CD14-positive monocyte (primary cell): ENCODE data around the gene NFYB. TPM values are rescaled to one million over a fixed set of nuclear protein-coding genes. Genes with fewer than 3 reads are reported as not detected.

Source experiments
- DNase-seq, 3 donors: peaks; one replicate each; pipeline ENCODE4 v3.0.0-alpha.2; 2011 to 2022
- H2AFZ ChIP-seq: 2 replicates; pipeline ENCODE4 v1.6.0; 2012; ENCODE audit warnings: mild to moderate bottlenecking, low read depth, low read length, inconsistent platforms; ENCODE audit not compliant: insufficient read depth, poor library complexity, severe bottlenecking
- H3K27ac ChIP-seq, 2 donors: 1 replicate in 1 of 2; 2 replicates in 1 of 2; pipeline ENCODE4 v1.5.1; 2012 to 2013; ENCODE audit warnings: low read length in 2 of 2, control low read depth in 1 of 2, inconsistent platforms in 1 of 2, low read depth in 1 of 2, mild to moderate bottlenecking in 1 of 2
- H3K27me3 ChIP-seq, 2 donors: one replicate each; pipeline versions ENCODE4 v1.6.0 to v1.6.1; 2011 to 2013; ENCODE audit warnings: low read length in 2 of 2; ENCODE audit not compliant: control insufficient read depth in 2 of 2, insufficient read depth in 2 of 2
- H3K36me3 ChIP-seq, 2 donors: replicated peaks in 1 of 2; 1 replicate in 1 of 2; 2 replicates in 1 of 2; pipeline versions ENCODE4 v1.5.1 to v1.6.1; 2012 to 2013; ENCODE audit warnings: low read length in 2 of 2, control low read depth in 1 of 2, inconsistent platforms in 1 of 2, mild to moderate bottlenecking in 1 of 2; ENCODE audit not compliant: insufficient read depth in 2 of 2, control insufficient read depth in 1 of 2
- H3K4me1 ChIP-seq, 2 donors: 1 replicate in 1 of 2; 2 replicates in 1 of 2; pipeline versions ENCODE4 v1.5.1 to v1.6.1; 2012 to 2013; ENCODE audit warnings: low read length in 2 of 2, control low read depth in 1 of 2, inconsistent platforms in 1 of 2, mild to moderate bottlenecking in 1 of 2, moderate library complexity in 1 of 2; ENCODE audit not compliant: insufficient read depth in 2 of 2, control insufficient read depth in 1 of 2
- H3K4me2 ChIP-seq: replicated peaks from 2 replicates; pipeline ENCODE3; 2012; ENCODE audit warnings: low read length, moderate library complexity, mild to moderate bottlenecking; ENCODE audit not compliant: poor library complexity, severe bottlenecking; ENCODE audit errors: extremely low read depth
- H3K4me3 ChIP-seq, 3 experiments: fragments of 200-600 bp in 1 of 3; sonication (generic) in 1 of 3; replicated peaks in 1 of 3; 1 replicate in 2 of 3; 2 replicates in 1 of 3; pipeline ENCODE4 v1.5.1; 2011 to 2013; ENCODE audit warnings: low read length in 3 of 3, mild to moderate bottlenecking in 3 of 3, control low read depth in 2 of 3, low read depth in 2 of 3, inconsistent platforms in 1 of 3, moderate library complexity in 1 of 3
- H3K79me2 ChIP-seq: 2 replicates; pipeline ENCODE4 v1.6.0; 2012; ENCODE audit warnings: mild to moderate bottlenecking, control low read depth, inconsistent platforms, low read length, moderate library complexity; ENCODE audit not compliant: insufficient read depth
- H3K9ac ChIP-seq: 2 replicates; pipeline ENCODE4 v1.6.0; 2017; ENCODE audit warnings: low read length, mild to moderate bottlenecking; ENCODE audit not compliant: insufficient read depth, poor library complexity, severe bottlenecking
- H3K9me3 ChIP-seq, 2 donors: replicated peaks in 1 of 2; 1 replicate in 1 of 2; 2 replicates in 1 of 2; pipeline versions ENCODE4 v1.5.1 to v1.6.1; 2012 to 2013; ENCODE audit warnings: low read length in 2 of 2, control low read depth in 1 of 2; ENCODE audit not compliant: control insufficient read depth in 1 of 2, insufficient read depth in 1 of 2
- H4K20me1 ChIP-seq: 2 replicates; pipeline ENCODE4 v1.6.0; 2012; ENCODE audit warnings: mild to moderate bottlenecking, low read length, control low read depth, moderate library complexity; ENCODE audit not compliant: insufficient read depth
- H3K27ac Mint-ChIP-seq, 7 donors: one replicate each; pipeline ENCODE4 v1.8.0; 2020; ENCODE audit warnings: mild to moderate bottlenecking in 7 of 7, mixed read lengths in 7 of 7, moderate library complexity in 6 of 7, inconsistent platforms in 2 of 7
- H3K27me3 Mint-ChIP-seq, 3 donors: one replicate each; pipeline ENCODE4 v1.8.0; 2021 to 2022; ENCODE audit warnings: low read depth in 3 of 3, mild to moderate bottlenecking in 3 of 3, mixed read lengths in 3 of 3, moderate library complexity in 3 of 3, inconsistent platforms in 1 of 3
- H3K36me3 Mint-ChIP-seq, 2 donors: one replicate each; pipeline ENCODE4 v1.8.0; 2020; ENCODE audit warnings: mixed read lengths in 2 of 2, inconsistent platforms in 1 of 2, mild to moderate bottlenecking in 1 of 2
- H3K4me1 Mint-ChIP-seq: one replicate; pipeline ENCODE4 v1.8.0; 2020; ENCODE audit warnings: mild to moderate bottlenecking, mixed read lengths
- H3K4me3 Mint-ChIP-seq, 2 donors: one replicate each; pipeline ENCODE4 v1.8.0; 2020; ENCODE audit warnings: mild to moderate bottlenecking in 2 of 2, mixed read lengths in 2 of 2, moderate library complexity in 1 of 2
- H3K9me3 Mint-ChIP-seq, 7 donors: one replicate each; pipeline ENCODE4 v1.8.0; 2020 to 2022; ENCODE audit warnings: mixed read lengths in 7 of 7, mild to moderate bottlenecking in 6 of 7, moderate library complexity in 6 of 7, inconsistent platforms in 2 of 7
- WGBS: methylation state at CpG from one replicate; pipeline ENCODE4 v1.1.5; 2013; ENCODE audit warnings: missing lambda C conversion rate; ENCODE audit not compliant: insufficient coverage; 5-methylcytosine and 5-hydroxymethylcytosine counted together
- intact Hi-C, 2 donors: fragments of 100-400 bp; cut with micrococcal nuclease; formaldehyde crosslinking; loops; one replicate each; pipeline versions ENCODE4 v1.15.0 to v1.15.1; 2023
- polyA plus RNA-seq, 3 donors: library from polyadenylated mRNA; depleted of rRNA in 1 of 3; unstranded in 2 of 3; stranded (reverse) in 1 of 3; fragments of 300-500 nt in 2 of 3; fragments of >200 nt in 1 of 3; fragmentation: Illumina TruSeq in 2 of 3; gene quantifications; 1 replicate in 2 of 3; 2 replicates in 1 of 3; pipeline ENCODE4 v1.2.3, GENCODE V29; 2012 to 2021
- TF ChIP-seq, protein P1 (sequence below): fragments of 200-600 bp; IDR thresholded peaks from one replicate; pipeline ENCODE4 v1.8.0; 2022; ENCODE audit warnings: antibody characterized with exemption, mild to moderate bottlenecking

The NFYB gene
- polyA plus RNA-seq, 3 donors: 11.6 to 14.6 (median 12.3) TPM

GRCh38 chr12:104168596-104168995 lies 30.6 kb upstream of the NFYB start:
- H3K4me2 ChIP-seq: no peak overlapping the region
- H3K4me3 ChIP-seq: no peak overlapping the region
- H3K9me3 ChIP-seq: no peaks in the 10 kb centered on the region
- WGBS: 97% methylated on average over 3 of the region's 5 CpGs
- H3K36me3 ChIP-seq: no peaks in the 10 kb centered on the region
- H3K4me3 Mint-ChIP-seq: no peak overlapping the region
- no peaks in the 10 kb centered on the region for H3K4me1 ChIP-seq
- no peaks in the 10 kb centered on the region for H3K27me3 ChIP-seq
- no peak overlapping the region for H3K27ac ChIP-seq
- intact Hi-C loops: no loop called here
- DNase-seq: no peak
- H3K9ac ChIP-seq: no peak overlapping the region
- no peaks in the 10 kb centered on the region for H4K20me1 ChIP-seq
- H3K27me3 Mint-ChIP-seq: peaks cover 0 to 2% (median 0%) of the 10 kb centered on the region in 3 donors
- H3K27ac Mint-ChIP-seq: no peak overlapping the region
- no peaks in the 10 kb centered on the region for H3K79me2 ChIP-seq
- no peak overlapping the region for H2AFZ ChIP-seq
- no peaks in the 10 kb centered on the region for H3K36me3 Mint-ChIP-seq
- TF ChIP-seq, protein P1, sequence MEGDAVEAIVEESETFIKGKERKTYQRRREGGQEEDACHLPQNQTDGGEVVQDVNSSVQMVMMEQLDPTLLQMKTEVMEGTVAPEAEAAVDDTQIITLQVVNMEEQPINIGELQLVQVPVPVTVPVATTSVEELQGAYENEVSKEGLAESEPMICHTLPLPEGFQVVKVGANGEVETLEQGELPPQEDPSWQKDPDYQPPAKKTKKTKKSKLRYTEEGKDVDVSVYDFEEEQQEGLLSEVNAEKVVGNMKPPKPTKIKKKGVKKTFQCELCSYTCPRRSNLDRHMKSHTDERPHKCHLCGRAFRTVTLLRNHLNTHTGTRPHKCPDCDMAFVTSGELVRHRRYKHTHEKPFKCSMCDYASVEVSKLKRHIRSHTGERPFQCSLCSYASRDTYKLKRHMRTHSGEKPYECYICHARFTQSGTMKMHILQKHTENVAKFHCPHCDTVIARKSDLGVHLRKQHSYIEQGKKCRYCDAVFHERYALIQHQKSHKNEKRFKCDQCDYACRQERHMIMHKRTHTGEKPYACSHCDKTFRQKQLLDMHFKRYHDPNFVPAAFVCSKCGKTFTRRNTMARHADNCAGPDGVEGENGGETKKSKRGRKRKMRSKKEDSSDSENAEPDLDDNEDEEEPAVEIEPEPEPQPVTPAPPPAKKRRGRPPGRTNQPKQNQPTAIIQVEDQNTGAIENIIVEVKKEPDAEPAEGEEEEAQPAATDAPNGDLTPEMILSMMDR: no peak
- peaks cover 4% of the 10 kb centered on the region for H3K4me1 Mint-ChIP-seq
- H3K9me3 Mint-ChIP-seq: peaks cover 0 to 2% (median 0%) of the 10 kb centered on the region in 7 donors

DNA sequence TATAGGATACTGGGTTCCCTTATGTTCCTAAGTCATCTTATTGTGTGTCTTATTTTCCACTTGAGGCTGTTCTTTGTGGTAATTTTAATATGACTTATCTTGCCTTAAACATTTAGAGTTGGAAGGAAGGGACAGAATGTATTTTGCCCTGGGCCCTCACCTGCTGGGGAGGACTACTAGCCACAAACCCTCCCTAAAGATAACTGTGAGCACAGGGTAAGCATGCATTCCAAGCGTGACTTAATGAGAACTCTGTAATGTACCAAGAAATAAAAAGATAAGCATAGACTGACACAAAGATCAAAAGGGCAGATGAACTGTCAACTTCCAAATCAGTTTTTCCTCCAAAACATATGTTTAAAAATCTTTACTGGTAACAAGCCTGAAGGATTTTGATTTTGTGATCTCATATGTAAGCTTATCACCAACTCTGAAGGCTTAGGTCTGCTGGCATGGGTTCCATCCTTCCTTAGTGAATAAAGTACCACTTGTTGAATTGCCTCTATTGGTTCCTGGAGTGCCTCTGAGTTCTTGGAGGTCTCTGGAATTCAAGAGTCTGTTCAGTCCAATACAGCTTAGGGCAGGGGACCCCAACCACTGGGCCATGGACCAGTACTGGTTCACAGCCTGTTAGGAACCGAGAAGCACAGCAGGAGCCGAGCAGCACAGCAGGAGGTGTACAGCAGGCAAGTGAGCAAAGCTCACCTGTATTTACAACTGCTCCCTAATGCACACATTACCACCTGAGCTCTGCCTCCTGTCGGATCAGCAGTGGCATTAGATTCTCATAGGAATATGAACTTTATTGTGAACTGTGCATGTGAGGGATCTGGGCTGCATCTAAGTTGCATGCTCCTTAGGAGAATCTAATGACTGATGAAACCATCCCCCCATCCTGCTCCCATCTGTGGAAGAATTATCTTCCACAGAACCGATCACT lies 29.8 kb upstream of the NFYB start:
- Histone ChIP-seq H2AFZ (no peak overlapping the region), H3K4me2 (no peak overlapping the region), H3K4me1 (no peaks in the 10 kb centered on the region), H3K27me3 (no peaks in the 10 kb centered on the region), H3K9ac (no peak overlapping the region), H3K36me3 (no peaks in the 10 kb centered on the region), H3K27ac (no peak overlapping the region), H3K9me3 (no peaks in the 10 kb centered on the region), H4K20me1 (no peaks in the 10 kb centered on the region), H3K79me2 (no peaks in the 10 kb centered on the region), H3K4me3 (no peak overlapping the region)
- peaks cover 0 to 2% (median 0%) of the 10 kb centered on the region in 3 donors for H3K27me3 Mint-ChIP-seq
- intact Hi-C loops: no loop called here
- 100% methylated on average over 2 of the region's 5 CpGs for WGBS
- TF ChIP-seq, protein P1: no peak
- no peak overlapping the region for H3K27ac Mint-ChIP-seq
- no peak for DNase-seq
- H3K36me3 Mint-ChIP-seq: no peaks in the 10 kb centered on the region
- peaks cover 0 to 2% (median 0%) of the 10 kb centered on the region in 7 donors for H3K9me3 Mint-ChIP-seq
- H3K4me1 Mint-ChIP-seq: peaks cover 4% of the 10 kb centered on the region
- no peak overlapping the region for H3K4me3 Mint-ChIP-seq
